Putamen (tissue), 1 donor: ENCODE measurements around the gene RREB1.
"Not testable (repeated sequence)": the region's sequence is repeated elsewhere in the genome, so short reads cannot be mapped to it uniquely, and the experiment has no call there.

ENCODE experiments used
- DNase-seq: peaks from one replicate; pipeline ENCODE4 v3.0.0-alpha.2; 2016; ENCODE audit warnings: low spot score

Gene RREB1

DNA sequence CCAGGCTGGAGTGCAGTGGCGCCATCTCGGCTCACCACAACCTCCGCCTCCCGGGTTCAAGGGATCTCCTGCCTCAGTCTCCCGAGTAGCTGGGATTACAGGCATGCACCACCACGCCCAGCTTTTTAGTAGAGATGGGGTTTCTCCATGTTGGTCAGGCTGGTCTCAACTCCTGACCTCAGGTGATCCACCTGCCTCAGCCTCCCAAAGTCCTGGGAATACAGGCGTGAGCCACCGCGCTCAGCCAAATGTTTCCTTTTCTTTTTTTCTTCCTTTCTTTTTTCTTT, 155.7 kb downstream of the RREB1 start:
- DNase-seq = not testable (repeated sequence)

DNA sequence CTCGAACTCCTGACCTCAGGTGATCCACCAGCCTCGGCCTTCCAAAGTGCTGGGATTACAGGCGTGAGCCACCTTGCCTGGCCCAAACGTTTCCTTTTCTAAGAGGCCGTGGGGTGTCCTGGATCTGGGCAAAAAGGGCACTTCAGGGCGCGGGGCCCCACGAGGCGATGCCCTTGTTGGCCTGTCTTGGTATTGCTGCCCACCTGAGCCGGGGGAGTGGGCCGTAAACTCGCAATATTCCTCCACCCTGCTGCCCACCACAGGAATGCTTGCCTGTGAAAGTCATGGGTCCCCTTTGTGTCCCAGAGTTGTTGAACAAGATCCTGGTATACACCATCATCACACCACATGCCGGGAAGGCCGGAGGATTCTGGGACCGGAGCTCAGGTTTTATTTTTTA, 156.3 kb downstream of the RREB1 start:
- no peak for DNase-seq

DNA sequence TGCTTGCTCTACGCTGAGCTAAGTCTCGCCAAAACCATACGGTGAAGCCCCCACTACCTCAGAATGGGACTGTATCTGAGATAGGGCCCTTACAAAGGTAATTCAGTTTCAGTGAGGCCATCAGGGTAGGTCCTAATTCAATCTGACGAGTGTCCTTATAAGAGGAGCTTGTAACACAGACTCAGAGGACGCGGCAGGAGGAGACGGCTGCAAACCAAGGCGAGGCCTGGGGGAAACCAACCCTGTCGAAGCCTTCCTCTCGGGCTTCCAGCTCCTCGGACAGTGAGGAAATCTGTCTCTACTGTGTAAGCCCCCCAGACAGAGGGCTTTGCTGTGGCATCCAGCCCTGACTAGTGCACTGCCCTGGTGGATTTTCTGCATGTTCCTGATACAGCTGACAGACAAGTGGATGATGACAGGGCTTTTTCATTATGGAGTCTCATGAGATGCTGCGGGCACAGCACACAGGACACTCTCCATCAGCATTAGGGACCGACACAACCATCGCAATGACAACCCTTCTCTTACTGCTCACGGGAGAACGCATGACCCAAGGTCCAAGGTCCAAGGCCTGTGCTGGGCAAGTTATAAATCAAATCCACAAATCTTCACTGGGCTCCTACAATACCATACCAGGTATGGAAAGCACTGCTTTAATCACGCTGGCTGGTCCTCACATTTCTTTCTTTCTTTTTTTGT, 157.1 kb downstream of the RREB1 start:
- DNase-seq = no peak

DNA sequence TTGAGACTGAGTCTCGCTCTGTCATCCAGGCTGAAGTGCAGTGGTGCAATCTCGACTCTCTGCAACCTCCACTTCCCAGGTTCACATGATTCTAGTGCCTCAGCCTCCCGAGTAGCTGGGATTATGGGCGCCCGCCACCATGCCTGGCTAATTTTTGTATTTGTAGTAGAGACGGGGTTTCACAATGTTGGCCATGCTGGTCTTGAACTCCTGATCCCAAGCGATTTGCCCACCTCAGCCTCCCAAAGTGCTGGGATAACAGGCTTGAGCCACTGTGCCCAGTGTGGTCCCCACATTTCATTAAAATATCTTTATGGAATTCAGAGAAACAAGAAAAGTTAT, 157.6 kb downstream of the RREB1 start:
- DNase-seq = not testable (repeated sequence)

DNA sequence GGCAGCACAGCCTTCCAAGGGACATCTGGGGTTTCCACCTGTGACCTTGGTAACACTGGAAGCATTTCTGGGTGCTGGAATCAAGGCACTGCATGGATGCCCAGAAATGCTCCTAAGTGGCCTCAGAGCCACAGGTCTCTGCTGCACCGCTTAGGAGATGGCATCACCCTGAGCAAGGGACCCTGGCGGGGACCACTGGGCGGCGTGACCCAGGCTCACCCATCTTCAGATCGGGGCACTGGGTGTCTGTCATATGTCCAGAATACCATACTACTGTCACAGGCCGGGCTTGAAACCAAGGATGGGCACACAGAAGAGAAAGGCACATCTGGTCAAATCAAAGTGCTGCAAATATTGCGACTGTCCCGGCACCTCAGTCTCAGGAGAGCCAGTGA, 159.3 kb downstream of the RREB1 start:
- no peak for DNase-seq

DNA sequence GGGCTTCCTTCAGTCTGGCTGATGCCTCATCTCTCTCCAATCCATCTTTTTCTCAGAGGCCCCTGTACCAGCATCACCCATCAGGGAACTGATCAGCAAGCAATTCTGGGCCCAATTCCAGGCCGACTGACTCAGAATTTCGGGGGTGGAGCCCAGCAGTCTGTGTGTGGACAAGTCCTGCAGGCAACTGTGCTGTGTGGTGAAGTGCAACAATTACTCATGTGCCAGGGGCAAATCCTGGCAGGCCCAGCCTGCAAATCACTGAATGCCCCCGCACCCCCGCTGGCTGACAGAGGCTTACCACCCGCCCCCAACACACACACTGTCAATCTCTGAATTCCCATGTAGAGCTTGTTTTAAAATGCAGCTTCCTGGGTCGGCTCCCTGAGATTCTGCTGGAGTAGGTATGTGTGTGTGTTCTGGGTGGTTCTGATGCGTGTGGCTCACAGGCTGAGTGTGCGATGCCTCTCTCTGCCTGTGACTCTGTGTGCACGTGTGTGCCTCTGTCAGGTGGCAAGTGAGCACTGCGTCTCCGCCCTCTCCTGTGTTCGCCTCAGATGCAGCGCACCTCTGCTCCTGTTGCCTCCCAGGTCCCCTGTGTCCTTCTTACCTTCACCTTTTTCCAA, 159.8 kb downstream of the RREB1 start:
- peak; percentile 51 for DNase-seq

DNA sequence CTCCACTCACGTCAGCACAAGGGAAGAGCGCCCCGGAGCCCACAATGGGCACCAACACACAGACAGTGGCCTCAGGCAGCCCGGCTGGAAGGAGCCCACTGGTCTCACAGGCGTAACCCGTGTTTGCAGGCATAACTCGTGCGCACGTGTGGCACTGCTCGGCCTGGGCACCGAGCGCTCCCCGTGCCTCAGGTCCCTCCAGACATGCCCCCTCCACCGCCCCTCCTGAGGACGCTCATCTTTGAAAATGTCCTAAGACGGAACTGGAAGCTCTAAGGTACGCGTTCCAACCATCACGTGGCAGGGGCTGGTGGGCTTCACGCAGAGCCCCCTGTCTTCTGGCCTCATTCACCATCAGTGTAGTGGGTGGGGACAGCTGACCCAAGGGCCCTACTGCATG, 160.6 kb downstream of the RREB1 start:
- DNase-seq = no peak

DNA sequence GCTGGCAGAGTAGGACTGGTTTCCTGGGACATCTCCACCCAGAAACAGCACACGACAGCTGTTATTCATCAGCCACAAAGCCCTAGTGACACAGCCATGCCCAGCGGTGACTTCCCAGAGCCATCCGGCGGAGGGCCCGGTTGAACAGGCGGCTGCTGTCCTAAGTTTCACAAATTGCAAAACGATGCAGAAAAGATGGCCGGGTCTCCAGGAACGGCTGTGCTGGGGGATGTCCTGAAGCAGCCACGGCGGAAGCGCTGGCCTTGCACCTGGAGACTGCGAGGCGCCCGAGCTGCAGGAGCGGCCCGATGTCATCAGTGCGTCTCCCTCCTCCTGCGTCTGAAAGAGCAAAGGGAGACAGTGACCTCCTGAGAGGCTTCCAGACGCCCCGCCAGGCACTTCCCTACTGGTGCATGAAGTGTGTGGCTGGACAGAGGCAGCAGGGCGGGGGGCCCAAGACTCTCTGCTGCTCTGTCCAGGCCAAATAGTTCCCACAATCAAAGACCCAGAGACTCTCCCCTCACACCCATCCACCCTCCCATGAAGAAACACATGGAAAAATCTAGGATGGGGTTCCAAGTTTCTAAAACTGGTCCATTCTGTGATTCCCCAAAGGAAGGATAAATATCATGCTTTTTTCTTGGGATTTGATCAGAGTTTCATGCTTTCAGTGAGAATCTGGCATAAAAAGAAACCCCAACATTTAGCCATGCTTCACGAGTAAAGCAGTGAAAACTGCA, 161.2 kb downstream of the RREB1 start:
- no peak for DNase-seq

DNA sequence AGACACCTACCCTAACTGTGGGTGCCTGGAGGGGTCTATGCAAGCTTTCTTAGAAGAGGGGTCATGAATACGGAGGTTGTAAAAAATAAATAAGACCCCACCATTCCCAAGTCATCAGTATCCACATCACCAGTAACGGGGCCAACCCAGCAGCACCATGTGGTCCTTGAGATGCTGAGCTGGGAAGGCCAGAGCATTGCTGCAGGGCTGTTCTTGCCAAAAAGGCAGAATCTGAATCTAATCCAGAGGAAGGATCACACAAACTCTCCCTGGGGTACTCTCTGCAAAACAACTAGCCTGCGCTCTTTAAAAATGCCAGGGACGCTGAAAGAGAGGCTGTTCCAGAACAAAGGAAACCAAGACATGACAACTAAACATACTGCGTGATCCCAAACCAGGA, 162.1 kb downstream of the RREB1 start:
- DNase-seq = no peak

DNA sequence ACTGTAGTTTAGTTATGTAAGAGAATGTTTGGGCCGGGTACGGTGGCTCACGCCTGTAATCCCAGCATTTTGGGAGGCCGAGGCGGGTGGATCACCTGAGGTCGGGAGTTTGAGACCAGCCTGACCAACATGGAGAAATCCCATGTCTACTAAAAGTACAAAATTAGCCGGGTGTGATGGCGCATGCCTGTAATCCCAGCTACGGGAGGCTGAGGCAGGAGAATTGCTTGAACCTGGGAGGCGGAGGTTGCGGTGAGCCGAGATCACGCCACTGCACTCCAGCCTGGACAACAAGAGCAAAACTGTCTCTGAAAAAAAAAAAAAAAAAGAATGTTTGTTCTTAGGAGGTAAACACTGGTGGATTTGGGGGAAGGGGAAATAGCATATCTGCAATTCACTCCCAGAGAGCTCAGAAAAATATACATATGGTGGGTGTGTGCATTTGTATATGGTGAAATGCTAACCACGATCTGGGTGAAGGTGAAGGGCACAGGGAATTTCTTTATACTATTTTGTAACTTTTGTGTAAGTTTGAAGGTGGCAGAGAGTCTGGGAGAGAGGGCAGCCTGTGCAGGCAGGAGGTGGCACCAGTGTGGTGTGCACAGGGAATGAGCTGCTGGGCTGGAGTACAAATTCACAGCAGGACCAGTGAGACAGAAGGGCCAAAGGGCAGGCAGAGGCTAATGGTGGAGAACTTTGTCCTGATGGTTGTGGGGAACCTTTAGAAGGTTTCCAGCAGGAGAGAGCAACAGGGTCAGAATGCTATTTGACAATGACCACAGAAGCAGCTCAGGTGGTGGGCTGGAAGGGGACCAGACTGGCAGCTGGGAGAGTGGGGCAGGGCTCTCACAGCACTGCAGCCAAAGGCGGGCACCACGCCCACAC, 162.8 kb downstream of the RREB1 start:
- DNase-seq = no peak

DNA sequence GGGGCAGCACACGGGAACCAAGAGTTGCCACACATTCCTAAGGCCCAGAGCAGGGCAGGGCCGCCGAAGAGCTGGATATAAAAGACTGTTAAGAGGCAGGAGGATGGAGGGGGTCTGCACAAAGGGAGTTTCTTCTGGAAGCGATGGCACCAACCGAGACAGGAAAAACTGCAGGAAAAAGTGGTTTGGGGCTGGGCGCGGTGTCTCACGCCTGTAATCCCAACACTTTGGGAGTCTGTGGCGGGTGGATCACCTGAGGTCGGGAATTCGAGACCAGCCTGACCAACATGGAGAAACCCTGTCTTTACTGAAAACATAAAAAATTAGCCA, 163.4 kb downstream of the RREB1 start:
- DNase-seq = no peak

DNA sequence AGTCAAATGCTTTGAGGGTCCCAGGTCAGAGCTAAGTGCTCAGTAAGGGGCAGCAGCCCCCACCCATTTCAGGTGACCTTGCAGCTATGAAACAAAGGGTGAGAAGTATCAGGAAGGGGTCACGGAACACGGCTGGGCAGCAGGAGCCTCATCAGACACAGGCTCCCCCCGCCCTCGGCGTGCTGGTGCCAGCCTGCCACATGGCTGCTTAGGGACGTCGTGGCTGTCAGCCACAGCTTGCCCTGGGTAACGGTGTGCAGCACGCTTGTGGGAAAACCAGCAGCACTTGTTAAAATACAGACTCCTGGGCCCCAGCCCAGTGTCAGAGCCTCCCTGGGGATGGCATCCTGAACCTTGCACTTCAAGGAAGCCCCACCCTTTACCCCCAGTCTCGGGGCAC, 165.9 kb downstream of the RREB1 start:
- DNase-seq = no peak

DNA sequence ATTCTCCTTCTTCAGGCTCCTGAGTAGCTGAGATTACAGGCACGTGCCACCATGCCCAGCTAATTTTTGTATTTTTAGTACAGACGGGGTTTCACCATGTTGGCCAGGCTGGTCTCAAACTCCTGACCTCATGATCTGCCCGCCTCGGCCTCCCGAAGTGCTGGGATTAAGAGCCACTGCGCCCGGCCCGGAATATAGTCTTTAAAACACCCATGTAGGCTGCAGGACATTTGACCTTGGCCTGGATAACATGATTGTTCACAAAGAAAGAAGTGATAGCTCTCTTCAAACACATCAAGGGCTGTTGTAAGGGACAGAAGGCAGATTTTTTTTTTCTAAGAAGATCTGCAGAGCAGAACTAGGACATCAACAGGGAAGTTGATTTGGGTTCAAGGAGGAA, 166.8 kb downstream of the RREB1 start:
- not testable (repeated sequence) for DNase-seq

DNA sequence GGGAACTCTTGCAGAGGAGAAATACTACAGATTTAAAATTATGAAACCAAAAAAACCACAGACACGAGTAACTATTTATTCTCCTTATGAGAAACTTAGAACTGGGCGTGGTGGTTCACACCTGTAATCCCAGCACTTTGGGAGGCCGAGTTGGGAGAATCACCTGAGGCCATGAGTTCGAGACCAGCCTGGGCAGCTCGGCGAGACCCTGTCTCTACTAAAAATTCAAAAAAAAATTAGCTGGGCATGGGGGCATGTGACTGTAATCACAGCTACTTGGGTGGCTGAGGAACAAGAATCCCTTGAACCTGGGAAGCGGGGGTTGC, 168.4 kb downstream of the RREB1 start:
- no peak for DNase-seq

DNA sequence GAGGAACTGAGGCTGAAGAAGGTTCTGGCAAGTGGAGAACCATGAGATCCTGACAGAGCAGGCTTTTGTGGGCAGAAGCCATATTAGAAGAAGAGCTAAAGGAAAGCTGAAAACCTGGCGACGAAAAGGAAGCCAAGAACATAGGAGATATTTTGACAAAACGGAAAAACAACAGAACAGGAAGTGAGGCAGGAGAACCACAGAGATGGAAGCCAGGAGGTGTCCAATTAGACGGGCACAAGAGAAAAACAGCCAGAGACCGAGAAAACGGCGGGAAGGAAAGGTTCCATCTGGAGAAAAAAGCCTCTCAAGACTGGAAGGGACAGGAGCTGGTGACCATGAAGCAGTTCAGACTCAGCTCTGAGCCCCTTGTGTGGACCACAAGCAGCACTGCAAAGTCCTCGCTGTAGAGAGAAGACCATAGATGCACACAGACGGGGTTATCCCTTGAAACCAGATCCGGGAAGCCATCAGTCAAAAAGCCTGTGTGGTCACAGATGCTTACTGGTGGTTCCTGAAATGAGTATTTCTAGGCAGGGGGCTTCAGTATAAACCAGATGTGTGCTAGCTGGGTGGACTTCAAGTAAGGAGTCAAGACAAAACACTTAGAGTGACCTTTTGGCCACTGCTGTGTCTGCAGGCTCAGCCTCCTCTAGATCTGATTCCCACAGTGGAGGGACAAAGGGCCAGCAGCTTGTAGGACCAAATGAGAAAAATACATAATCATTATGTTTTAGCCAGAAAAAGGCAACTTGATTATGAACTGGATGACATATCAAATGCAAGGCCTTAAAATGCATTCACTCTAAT, 174.5 kb downstream of the RREB1 start:
- no peak for DNase-seq

DNA sequence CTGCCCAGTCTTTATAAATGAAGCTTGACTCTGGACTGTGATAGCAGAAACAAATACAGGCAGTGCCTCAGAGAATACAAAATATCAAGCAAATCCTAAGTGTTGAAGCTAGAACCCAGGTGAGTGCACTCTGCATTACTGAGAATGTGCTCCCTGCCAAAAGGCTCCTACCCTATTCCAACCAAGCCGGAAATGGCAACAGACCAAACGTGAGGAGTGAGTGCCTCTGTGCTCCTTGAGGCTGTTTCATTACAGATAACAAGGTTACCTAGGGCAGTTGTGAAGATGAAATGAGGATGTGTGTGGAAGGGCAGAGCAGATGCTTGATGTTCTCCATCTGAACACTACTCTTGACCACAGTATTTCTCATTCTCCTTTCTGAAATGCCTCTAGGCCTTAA, 175.9 kb downstream of the RREB1 start:
- DNase-seq = no peak

DNA sequence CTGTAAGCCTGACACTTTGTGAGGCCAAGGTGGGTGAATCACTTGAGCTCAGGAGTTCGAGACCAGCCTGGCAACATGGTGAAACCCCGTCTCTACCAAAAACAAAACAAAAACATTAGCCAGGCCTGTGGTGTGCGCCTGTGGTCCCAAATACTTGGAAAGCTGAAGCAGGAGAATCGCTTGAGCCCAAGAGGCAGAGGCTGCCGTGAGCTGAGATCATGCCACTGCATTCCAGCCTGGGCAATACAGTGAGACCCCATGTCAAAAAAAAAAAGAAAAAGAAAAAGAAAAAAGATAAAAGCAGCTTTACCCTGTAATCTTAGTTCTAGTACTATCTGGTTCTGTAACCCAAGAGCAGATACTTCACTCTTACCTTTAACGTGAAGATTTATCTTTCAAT, 177.7 kb downstream of the RREB1 start:
- no peak for DNase-seq

DNA sequence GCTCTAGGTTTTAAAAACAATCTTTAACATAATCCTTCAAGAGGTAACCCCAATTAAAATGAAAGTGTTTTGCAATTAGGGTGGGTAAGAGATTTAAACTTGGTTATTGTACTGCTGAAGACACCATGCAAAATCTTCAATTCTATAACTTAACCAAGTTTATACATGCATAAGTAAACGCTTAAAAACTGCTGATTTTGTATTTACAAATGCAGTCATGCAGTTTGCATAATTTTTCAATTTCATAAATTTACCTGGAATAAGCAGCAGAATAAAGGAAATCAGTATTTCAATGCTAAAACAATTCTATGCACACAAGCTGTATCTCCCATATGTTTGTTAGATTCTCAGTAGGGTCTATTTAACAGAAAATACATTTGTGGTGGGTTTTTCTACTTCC, 182.3 kb downstream of the RREB1 start:
- DNase-seq = no peak

DNA sequence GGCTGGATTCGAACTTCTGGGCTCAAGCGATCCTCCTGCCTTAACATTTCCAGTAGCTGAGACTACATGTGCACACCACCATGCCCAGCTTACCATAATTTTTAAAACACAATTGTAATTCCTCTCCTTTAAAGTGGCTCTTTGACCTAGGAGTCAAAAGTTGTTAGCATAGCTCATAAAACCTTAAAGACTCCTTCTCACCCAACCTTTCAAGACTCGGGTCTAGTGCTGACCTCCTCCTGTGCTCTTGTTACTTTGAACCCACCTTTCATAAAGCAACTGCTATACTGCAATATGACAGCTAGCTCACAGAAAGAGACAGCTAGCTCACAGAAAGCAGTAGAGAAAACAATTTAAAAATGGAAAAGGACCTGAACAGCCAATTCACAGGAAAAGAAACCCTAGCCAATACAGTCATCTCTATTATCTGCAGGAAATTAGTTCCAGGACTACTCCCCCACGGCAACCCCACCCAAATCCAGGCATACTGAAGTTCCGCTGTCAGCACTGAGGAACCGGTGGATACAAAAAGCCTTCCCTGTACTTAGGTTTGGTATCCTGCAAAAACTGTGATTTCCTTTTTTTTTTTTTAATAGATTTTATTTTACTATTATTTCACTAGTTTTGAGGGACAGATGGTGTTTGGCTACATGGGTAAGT, 185.0 kb downstream of the RREB1 start:
- no peak for DNase-seq

DNA sequence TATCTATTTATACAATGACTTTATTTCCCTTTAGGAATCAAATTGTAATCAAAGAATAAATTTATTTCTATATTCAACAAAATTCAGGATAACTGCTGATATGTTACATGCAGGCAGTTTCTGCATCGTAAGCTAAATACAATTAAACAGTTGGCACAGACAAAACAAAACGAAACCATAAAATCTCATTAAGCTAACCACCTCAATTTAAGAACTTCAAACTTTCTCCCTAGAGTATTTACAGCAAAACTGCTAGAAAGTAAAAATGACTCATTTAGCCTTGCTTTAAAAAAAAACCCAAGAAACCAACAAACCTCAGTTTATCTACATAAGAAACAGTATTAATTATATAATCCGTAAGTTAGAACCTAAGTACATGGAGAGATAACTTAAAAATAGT, 188.2 kb downstream of the RREB1 start:
- no peak for DNase-seq

DNA sequence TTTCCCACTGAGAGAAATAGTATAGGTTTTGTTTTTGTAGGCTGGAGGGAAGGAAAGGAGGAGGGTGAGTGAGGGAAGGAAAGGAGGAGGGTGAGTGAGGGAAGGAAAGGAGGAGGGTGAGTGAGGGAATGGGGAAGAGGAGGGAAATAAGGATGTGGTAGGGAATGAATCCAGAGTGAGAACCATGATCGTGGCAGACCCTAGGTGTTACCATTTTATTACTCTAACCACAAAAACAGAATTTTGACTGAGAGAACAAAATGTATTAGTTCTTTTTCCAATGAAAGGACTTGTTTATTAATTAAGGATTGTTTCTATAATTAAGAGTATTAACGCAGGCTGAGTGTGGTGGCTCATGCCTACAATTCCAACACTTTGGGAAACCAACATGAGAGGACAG, 188.8 kb downstream of the RREB1 start:
- DNase-seq = no peak

DNA sequence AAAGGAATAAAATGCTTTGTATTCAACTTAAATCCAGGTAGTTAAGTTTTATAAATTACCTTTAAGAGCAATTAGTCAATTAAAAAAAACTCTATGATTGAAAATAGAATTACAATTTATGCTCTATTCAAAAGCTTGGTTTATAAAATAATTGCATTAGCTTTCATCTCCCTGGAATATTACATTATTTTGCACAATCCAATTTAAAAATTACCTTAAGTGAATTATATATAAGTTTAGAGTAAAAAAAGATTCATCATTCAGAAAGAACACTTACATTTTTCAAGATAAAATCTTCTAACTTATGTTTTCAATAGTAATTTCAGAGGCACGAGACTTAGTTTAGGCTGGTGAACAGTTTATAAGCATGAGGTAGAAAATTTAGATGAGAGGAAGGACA, 190.4 kb downstream of the RREB1 start:
- no peak for DNase-seq
